VCaP (cell line): ENCODE data around the gene CD19.
"Not testable (repeated sequence)": the region's sequence is repeated elsewhere in the genome, so short reads cannot be mapped to it uniquely, and the experiment has no call there.

ENCODE experiments used
- H3K27ac ChIP-seq: fragments of 450-650 bp; 2 replicates; pipeline ENCODE4 v1.5.1; 2017
- TF ChIP-seq, protein P1 (sequence below): fragments of 450-650 bp; conservative IDR thresholded peaks from 2 replicates; pipeline ENCODE4 v1.5.1; 2017; ENCODE audit warnings: mild to moderate bottlenecking, moderate library complexity

CD19 gene

DNA sequence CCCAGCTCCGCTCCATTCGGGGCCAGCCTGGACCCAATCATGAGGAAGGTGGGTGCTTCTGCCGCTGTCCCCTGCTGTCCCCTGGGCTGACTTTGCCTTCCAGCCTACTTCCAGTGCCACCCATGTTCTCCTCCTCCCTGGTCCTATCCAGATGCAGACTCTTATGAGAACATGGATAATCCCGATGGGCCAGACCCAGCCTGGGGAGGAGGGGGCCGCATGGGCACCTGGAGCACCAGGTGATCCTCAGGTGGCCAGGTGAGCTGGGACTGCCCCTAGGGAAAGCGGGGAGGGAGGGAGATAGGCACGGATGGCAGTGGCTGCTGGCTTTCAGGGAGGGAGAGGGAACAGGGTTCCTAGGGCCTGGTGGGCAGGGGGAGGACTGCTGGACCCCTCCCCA is 7.0 kb downstream of the CD19 start:
- TF ChIP-seq, protein P1, sequence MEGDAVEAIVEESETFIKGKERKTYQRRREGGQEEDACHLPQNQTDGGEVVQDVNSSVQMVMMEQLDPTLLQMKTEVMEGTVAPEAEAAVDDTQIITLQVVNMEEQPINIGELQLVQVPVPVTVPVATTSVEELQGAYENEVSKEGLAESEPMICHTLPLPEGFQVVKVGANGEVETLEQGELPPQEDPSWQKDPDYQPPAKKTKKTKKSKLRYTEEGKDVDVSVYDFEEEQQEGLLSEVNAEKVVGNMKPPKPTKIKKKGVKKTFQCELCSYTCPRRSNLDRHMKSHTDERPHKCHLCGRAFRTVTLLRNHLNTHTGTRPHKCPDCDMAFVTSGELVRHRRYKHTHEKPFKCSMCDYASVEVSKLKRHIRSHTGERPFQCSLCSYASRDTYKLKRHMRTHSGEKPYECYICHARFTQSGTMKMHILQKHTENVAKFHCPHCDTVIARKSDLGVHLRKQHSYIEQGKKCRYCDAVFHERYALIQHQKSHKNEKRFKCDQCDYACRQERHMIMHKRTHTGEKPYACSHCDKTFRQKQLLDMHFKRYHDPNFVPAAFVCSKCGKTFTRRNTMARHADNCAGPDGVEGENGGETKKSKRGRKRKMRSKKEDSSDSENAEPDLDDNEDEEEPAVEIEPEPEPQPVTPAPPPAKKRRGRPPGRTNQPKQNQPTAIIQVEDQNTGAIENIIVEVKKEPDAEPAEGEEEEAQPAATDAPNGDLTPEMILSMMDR: no peak
- no peak overlapping the region for H3K27ac ChIP-seq

DNA sequence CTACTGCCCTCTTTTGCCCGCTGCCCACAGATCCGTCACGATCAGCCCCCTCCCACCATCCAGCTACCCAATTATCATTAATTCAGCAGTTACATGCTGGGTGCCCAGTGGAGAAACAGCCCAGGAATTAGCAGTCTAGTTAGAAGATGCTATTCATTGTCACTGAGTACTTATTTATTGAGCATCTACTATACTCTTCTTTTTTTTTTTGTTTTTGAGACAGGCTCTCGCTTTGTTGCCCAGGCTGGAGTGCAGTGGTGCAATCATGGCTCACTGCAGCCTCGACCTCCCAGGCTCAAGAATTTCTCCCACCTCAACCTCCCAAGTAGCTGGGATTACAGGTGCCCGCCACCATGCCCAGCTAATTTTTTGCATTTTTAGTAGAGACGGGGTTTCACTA is 8.1 kb downstream of the CD19 start:
- H3K27ac ChIP-seq: not testable (repeated sequence)

DNA sequence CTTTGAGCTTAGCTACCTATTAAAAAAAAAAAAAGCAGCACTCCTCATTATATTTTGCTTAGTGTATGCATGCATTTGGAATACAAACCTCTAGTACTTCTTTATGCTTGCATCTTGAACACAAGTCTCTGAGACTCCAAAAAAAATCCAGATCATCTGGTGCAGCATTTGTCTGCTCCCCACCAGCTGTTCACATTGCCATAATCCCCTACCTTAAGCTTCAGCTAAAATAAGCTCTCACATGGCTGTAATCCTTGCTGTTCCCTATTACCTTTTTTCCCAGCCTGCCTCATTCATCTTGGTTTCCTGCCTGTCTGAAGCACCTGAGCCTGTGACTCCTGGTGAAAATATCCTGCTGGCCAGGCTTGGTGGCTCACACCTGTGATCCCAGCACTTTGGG is 11.5 kb downstream of the CD19 start:
- TF ChIP-seq, protein P1: no peak
- no peak overlapping the region for H3K27ac ChIP-seq

DNA sequence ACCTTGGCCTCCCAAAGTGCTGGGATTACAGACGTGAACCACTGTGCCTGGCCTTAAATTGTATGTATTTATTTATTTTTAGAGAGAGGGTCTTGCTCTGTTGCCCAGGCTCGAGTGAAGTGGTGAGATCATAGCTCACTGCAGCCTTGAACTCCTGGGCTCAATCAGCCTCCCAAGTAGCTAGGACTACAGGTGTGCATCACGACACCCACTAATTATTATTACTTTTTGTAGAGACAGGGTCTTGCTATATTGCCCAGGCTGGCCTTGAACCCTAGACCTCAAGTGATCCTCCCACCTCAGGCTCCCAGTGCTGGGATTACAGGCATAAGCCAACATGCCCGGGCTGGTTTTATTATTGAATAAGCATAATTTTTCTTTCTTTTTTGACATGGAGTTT is 14.9 kb downstream of the CD19 start:
- H3K27ac ChIP-seq: no peak overlapping the region
- TF ChIP-seq, protein P1: no peak

DNA sequence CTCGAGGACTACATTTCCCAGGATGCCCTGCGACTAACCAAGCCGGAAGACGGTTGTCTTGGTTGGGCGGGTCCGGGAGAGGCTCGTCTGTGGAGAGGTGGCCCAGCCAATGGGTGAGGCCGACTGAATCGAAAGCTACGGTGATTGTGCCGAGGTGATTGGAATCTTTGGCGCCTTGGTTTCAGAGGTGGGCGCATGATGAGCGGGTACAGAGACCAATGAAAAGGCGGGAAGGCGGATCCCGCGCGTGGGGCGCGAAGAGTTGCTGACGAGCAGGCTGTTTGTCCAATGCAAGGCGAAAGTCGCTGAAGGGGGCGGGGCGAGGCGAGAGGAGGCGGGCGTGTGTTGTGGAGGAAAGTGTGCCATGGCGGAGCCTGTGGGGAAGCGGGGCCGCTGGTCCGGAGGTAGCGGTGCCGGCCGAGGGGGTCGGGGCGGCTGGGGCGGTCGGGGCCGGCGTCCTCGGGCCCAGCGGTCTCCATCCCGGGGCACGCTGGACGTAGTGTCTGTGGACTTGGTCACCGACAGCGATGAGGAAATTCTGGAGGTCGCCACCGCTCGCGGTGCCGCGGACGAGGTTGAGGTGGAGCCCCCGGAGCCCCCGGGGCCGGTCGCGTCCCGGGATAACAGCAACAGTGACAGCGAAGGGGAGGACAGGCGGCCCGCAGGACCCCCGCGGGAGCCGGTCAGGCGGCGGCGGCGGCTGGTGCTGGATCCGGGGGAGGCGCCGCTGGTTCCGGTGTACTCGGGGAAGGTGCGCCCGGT is 19.1 kb downstream of the CD19 start, which contains the start of gene NFATC2IP:
Gene NFATC2IP (plus strand): TSS at position 290 of the 762 bp plus-strand sequence. CDS start 75 bp downstream, at position 365.
- peak within 1 kb of the TSS; percentile 68 for H3K27ac ChIP-seq
- TF ChIP-seq, protein P1: no peak

DNA sequence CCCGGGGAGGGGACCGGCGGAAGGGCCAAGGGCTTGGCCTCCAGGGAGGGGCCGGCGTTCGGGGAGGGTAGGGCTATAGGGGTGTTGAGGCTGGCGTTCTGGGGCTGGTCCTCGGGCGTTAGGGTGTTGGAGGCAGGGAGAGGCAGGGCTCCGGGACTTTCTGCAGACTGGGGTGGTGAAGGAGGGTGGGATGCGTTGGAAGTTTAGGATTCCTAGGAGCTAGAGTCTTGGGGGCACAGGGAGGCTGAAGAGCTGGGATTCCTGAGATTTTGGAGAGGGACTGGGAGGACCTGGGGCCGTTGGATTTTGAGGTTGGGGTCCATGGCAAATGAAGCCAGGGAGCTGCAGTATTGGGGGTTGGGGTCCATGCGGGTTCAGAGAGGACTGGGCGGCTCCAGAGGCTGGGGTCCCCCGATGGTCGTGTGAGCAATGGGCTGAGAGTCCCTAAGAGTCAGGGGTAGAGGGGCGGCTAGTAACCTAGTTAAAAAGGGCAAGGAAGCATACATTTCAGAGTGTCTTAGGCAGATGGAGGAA is 19.7 kb downstream of the CD19 start:
- H3K27ac ChIP-seq: peak overlapping the region; percentile 68
- TF ChIP-seq, protein P1: no peak

DNA sequence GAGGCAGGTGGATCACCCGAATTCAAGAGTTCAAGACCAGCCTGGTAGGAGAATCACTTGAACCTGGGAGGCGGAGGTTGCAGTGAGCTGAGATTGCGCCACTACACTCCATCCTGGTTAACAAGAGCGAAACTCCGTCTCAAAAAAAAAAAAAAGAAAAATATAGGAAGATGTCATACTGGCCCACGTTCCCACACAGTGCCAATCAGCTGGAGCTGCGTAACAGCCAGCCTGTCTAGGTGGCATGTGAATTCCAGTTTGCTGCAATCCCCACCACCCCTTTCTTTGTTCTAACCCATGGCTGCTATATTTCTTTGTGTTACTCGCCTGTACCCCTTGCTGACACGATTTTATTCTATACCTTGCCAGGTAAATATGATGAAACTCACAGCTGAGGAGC is 26.4 kb downstream of the CD19 start:
- TF ChIP-seq, protein P1: no peak
- no peak overlapping the region for H3K27ac ChIP-seq

DNA sequence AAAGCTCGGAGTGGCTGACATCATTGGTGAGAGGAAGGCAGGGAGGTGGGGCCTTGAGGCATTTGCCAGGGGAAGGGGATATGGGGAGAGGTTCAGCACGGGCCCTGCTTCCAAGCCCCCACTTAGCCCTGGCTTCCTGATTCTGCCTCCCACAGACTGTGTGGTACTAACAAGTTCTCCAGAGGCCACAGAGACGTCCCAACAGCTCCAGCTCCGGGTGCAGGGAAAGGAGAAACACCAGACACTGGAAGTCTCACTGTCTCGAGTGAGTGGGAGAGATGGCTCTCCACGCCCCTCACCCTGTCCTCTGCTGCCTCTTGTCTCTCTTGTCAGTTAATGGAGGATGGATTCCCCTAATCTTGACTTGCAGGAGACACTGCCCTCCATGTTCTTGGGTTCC is 27.1 kb downstream of the CD19 start:
- H3K27ac ChIP-seq: no peak overlapping the region
- TF ChIP-seq, protein P1: no peak
